ENCODE results near the gene KNSTRN.

Gene KNSTRN

DNA sequence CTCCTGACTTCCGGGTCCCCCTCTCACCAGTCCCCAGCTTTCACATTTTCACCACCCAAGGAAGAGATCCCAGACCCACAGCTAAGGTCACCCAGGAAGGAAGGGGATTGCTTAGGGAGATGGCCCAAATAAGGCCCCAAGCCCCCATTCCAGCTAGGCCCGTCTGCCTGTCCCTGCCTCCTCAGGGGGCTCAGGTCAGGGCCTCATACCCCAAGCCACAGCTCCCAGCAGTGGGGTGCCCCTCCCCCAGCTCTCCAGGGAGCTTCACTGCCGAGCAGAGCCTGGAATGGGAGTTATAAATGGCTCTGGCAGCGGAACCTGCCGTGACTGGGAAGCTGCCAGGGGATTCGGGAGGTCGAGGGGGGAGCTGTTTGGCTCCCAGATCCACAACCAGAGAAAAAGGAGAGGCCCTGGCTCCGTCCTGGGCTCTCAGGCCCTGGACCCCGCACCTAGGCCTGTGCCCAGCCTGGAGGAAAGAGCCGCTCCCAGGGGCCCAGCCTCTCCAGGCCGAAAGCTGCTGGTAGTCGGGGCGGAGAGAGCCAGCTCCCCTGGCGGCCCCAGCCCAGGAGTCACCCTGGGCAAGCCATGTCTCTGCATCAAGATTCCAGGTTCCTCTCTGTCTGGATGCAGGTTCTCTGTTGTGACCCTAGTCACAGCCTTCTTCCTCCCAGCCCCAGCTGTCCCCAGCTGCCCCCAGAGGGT lies 42.3 kb upstream of the KNSTRN start:
- Histone ChIP-seq H3K27me3 (replicated peaks; ENCODE audit: control insufficient read depth, insufficient read depth, low read length) (no peaks in the 10 kb centered on the region), H3K4me1 (ENCODE audit: control insufficient read depth, insufficient read depth, low read length) (peaks cover 70% of the 10 kb centered on the region), H3K9me3 (ENCODE audit: control insufficient read depth, low read length) (no peaks in the 10 kb centered on the region), H3K4me3 (ENCODE audit: low read length) (peak overlapping the region; percentile 73), H3K9ac (ENCODE audit: low read length) (peak overlapping the region; percentile 92), H3K36me3 (ENCODE audit: control insufficient read depth, insufficient read depth, low read length, severe bottlenecking) (no peaks in the 10 kb centered on the region)
- DNase-seq (ENCODE audit: low read depth) = peak; percentile 80

- no peaks in the 10 kb centered on the region for H3K9me3 ChIP-seq (ENCODE audit: control insufficient read depth, low read length)
- peaks cover 63% of the 10 kb centered on the region for H3K4me1 ChIP-seq (ENCODE audit: control insufficient read depth, insufficient read depth, low read length)
- no peaks in the 10 kb centered on the region for H3K27me3 ChIP-seq (replicated peaks; ENCODE audit: control insufficient read depth, insufficient read depth, low read length)
- H3K36me3 ChIP-seq (ENCODE audit: control insufficient read depth, insufficient read depth, low read length, severe bottlenecking) = no peaks in the 10 kb centered on the region
- DNase-seq (ENCODE audit: low read depth) = peak; percentile 97
- H3K9ac ChIP-seq (ENCODE audit: low read length) = peak within 1 kb of the TSS; percentile 92
- peak within 1 kb of the TSS; percentile 73 for H3K4me3 ChIP-seq (ENCODE audit: low read length)
Observed at GRCh38 chr15:40340740-40341400, 41.7 kb upstream of the KNSTRN start, which contains the start of gene CCDC9B. Gene CCDC9B (minus strand): TSS chr15:40340939. CDS start chr15:40340819, 120 bp downstream.

DNA sequence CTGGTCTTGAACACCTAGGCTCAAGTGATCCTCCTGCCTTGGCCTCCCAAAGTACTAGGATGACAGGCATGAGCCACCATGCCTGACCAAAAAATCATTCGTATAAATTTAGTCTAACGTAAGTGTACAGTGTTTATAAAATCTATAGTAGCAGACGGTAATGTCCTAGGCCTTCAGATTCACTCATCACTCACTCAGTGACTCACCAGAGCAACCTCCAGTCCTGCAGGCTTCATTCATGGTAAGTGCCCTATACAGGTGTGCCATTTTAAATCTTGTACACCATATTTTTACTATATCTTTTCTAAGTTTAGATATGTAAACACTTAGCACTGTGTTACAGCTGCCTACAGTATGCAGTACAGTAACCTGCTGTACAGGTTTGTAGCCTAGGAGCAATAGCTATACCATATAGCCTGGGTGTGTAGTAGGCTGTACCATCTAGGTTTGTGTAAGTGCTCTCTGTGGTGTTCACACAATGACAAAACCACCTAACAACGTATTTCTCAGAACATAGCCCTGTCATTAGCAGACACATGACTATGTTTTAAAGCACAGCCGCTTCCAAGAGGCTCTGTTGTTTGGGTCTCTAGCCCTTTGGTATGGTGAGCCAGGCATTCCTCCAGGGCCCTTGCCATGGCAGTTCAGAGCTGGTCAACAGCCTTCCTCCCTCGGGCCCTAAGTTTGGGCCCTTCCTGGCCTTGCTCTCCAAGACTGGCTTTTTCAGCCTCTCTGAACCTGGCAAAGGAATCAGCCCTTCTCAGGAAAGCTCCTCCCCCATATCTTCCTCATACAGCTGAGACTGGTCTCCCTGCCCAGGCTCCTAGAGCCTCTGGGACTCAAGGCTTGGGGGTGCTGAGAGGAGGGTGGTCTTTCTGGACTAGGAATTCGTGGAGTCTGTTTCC lies 39.9 kb upstream of the KNSTRN start:
- DNase-seq (ENCODE audit: low read depth) = no peak
- H3K9me3 ChIP-seq (ENCODE audit: control insufficient read depth, low read length) = no peaks in the 10 kb centered on the region
- H3K4me3 ChIP-seq (ENCODE audit: low read length) = no peak overlapping the region
- H3K27me3 ChIP-seq (replicated peaks; ENCODE audit: control insufficient read depth, insufficient read depth, low read length) = no peaks in the 10 kb centered on the region
- H3K9ac ChIP-seq (ENCODE audit: low read length) = peak overlapping the region; percentile 52
- no peaks in the 10 kb centered on the region for H3K36me3 ChIP-seq (ENCODE audit: control insufficient read depth, insufficient read depth, low read length, severe bottlenecking)
- peaks cover 56% of the 10 kb centered on the region for H3K4me1 ChIP-seq (ENCODE audit: control insufficient read depth, insufficient read depth, low read length)

DNA sequence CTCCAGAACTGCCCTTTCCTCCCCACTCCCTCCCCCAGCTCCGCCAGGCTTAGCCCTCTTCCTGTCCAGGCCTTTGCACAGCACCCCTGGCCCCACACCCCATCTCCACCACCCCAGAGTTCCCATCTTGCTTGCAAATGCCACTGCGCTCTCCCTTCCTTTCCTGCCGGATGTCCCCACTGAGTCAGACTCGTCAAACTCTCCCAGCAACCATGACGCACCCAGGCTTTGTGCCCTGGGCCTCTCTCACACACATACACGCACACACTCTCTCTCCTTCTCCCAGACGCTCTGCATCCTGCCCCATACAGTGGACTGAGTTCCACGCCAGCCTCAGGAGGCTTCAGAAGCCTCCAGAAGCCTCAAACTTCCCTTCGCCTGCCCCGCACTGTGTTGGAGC lies 39.0 kb upstream of the KNSTRN start:
- Histone ChIP-seq H3K4me1 (ENCODE audit: control insufficient read depth, insufficient read depth, low read length) (peaks cover 48% of the 10 kb centered on the region), H3K9ac (ENCODE audit: low read length) (peak overlapping the region; percentile 20), H3K36me3 (ENCODE audit: control insufficient read depth, insufficient read depth, low read length, severe bottlenecking) (no peaks in the 10 kb centered on the region), H3K9me3 (ENCODE audit: control insufficient read depth, low read length) (no peaks in the 10 kb centered on the region), H3K27me3 (replicated peaks; ENCODE audit: control insufficient read depth, insufficient read depth, low read length) (no peaks in the 10 kb centered on the region), H3K4me3 (ENCODE audit: low read length) (no peak overlapping the region)
- peak; percentile 92 for DNase-seq (ENCODE audit: low read depth)

DNA sequence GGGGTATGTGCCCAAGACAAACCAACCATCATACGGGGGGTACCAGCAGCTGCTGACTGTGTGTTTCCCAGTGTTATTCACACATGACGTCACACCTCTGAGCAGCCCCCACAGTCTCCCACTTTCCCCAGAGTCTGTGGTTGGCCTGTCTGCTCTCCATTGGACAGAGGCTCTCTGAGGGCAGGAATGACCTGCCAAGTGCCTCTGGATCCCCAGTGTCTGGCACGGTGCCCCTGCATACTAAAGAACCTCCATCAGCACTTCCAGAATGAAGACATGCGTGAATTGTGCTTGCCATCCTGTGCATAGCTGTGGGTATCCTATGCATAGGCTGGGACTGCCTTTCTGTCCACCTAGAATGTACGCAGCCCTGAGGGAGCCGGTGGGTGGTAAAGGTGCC lies 38.3 kb upstream of the KNSTRN start:
- Histone ChIP-seq H3K9ac (ENCODE audit: low read length) (peak overlapping the region; percentile 20), H3K27me3 (replicated peaks; ENCODE audit: control insufficient read depth, insufficient read depth, low read length) (no peaks in the 10 kb centered on the region), H3K4me3 (ENCODE audit: low read length) (no peak overlapping the region), H3K4me1 (ENCODE audit: control insufficient read depth, insufficient read depth, low read length) (peaks cover 41% of the 10 kb centered on the region), H3K9me3 (ENCODE audit: control insufficient read depth, low read length) (no peaks in the 10 kb centered on the region), H3K36me3 (ENCODE audit: control insufficient read depth, insufficient read depth, low read length, severe bottlenecking) (no peaks in the 10 kb centered on the region)
- DNase-seq (ENCODE audit: low read depth) = no peak

GRCh38 chr15:40344631-40345120 lies 37.8 kb upstream of the KNSTRN start:
- H3K9ac ChIP-seq (ENCODE audit: low read length) = no peak overlapping the region
- H3K36me3 ChIP-seq (ENCODE audit: control insufficient read depth, insufficient read depth, low read length, severe bottlenecking) = no peaks in the 10 kb centered on the region
- DNase-seq (ENCODE audit: low read depth) = peak; percentile 81
- H3K9me3 ChIP-seq (ENCODE audit: control insufficient read depth, low read length) = no peaks in the 10 kb centered on the region
- no peak overlapping the region for H3K4me3 ChIP-seq (ENCODE audit: low read length)
- H3K27me3 ChIP-seq (replicated peaks; ENCODE audit: control insufficient read depth, insufficient read depth, low read length) = no peaks in the 10 kb centered on the region
- peaks cover 36% of the 10 kb centered on the region for H3K4me1 ChIP-seq (ENCODE audit: control insufficient read depth, insufficient read depth, low read length)

DNA sequence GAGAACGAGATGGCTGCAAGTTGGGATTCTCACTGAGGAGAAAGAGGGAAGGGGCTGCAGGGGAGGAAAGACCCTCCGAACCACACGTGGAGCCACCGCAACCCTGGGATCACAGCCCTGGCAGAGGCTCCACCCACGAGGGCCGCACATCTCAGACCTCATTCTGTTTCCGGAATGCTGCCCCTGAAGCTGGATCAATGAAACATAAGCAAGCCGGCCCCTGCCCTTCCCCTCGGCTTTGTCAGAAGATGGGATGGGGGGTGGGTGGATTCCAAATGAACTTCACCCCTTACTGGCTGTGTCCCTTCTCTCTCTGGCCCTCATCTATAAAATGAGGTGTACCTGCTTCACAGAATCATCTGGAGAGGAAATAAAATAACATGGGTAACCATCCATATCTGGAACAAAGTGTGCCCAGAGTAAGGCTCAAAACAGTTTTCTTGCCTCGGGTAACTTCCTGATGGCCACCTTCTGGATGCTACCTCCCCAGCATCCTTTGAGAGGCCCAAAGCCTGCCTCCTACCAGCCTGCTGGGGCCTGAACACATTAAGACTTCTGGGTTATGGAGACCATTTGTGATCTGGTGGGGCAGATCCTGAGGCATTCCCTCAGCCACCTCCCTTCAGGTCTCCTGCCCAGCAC lies 37.2 kb upstream of the KNSTRN start:
- no peaks in the 10 kb centered on the region for H3K9me3 ChIP-seq (ENCODE audit: control insufficient read depth, low read length)
- peaks cover 29% of the 10 kb centered on the region for H3K4me1 ChIP-seq (ENCODE audit: control insufficient read depth, insufficient read depth, low read length)
- H3K36me3 ChIP-seq (ENCODE audit: control insufficient read depth, insufficient read depth, low read length, severe bottlenecking) = no peaks in the 10 kb centered on the region
- no peak overlapping the region for H3K9ac ChIP-seq (ENCODE audit: low read length)
- H3K4me3 ChIP-seq (ENCODE audit: low read length) = no peak overlapping the region
- DNase-seq (ENCODE audit: low read depth) = no peak
- no peaks in the 10 kb centered on the region for H3K27me3 ChIP-seq (replicated peaks; ENCODE audit: control insufficient read depth, insufficient read depth, low read length)

DNA sequence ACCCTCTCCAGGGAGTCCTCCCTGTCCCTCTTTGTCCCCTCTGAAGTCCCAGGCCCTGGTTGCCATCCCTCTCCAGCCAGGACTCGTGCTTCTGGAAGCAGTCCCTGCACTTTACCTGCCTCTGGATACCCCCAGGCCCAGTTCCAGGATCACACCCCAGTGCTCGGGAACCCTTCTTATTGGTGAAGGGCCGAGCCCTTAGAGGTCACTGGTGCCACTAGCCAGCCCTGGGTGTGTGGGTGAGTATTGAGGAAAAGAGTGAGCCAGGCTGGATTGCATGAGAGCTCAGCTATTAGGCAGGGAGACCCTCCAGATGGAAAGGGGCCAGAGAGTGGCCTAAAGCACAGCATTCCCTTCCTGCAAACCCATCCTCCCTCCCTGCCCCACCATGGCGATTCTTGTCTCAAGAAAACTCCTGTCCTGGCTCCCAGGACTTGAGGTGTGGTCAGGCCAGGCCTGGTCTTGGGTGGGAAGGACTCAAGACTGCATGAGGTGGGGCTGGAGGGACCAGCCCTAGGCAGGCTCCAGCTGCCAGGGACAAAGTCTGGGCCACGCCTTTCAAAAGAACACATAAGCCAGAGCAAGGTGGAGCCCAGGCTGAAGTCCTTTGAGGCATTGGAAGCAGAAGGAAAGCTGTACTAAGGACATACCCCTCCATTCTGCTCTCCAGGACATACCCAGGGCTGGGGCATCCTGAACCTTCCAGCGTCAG lies 36.5 kb upstream of the KNSTRN start:
- no peak overlapping the region for H3K4me3 ChIP-seq (ENCODE audit: low read length)
- H3K27me3 ChIP-seq (replicated peaks; ENCODE audit: control insufficient read depth, insufficient read depth, low read length) = peaks cover 4% of the 10 kb centered on the region
- no peak for DNase-seq (ENCODE audit: low read depth)
- H3K9ac ChIP-seq (ENCODE audit: low read length) = no peak overlapping the region
- H3K36me3 ChIP-seq (ENCODE audit: control insufficient read depth, insufficient read depth, low read length, severe bottlenecking) = no peaks in the 10 kb centered on the region
- H3K9me3 ChIP-seq (ENCODE audit: control insufficient read depth, low read length) = no peaks in the 10 kb centered on the region
- H3K4me1 ChIP-seq (ENCODE audit: control insufficient read depth, insufficient read depth, low read length) = peaks cover 24% of the 10 kb centered on the region

DNA sequence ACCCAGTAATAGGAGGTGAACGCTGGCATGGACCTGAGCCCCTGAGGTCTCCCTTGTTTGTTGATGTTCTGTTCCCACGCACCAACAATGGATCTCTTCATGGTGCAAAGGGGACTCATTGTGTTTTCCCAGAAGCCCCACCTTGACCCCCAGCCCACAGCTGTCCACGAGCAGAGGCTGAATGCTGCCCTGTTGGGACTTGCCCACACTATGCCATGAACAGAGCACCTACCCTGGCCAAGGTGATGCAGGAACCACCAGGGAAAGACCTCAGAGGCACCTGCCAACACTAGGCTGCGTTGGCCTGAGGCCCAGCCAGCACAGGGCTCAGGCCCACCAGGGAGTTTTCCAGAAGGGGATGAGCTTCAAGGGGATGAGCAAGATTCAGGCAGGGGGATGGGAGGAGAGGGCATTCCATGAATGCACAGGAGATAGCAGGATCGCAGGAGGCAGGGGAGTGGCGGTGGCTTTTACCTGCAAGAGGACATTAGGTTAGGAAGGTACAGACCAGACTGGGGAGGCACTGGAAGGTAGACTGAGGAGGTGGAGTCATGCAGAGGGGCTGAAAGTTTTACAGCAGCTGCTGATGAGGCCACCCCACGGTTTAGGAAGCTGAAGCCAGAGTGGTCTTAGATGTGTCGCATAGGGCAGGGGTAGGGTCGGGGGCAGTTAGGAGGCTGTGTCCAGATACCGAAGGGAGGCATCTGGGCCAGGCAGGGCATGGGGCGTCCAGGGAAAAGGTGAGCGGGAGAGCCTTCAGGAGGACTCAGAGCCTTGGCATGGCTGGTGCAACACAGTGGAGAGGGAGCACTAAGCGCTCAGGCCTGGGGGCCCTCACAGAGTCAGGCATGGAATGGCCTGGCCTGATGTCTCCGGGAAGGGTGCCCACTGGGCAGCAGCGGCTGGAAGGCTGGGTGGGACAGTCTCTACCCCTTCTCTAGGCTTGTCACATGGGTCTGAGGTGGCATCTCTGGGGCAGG lies 35.7 kb upstream of the KNSTRN start:
- Histone ChIP-seq H3K9ac (ENCODE audit: low read length) (no peak overlapping the region), H3K27me3 (replicated peaks; ENCODE audit: control insufficient read depth, insufficient read depth, low read length) (peaks cover 8% of the 10 kb centered on the region)

More for the DNA sequence above, 35.7 kb upstream of the KNSTRN start:
- Histone ChIP-seq H3K9me3 (ENCODE audit: control insufficient read depth, low read length) (no peaks in the 10 kb centered on the region), H3K4me1 (ENCODE audit: control insufficient read depth, insufficient read depth, low read length) (peaks cover 20% of the 10 kb centered on the region), H3K36me3 (ENCODE audit: control insufficient read depth, insufficient read depth, low read length, severe bottlenecking) (no peaks in the 10 kb centered on the region), H3K4me3 (ENCODE audit: low read length) (no peak overlapping the region)
- DNase-seq (ENCODE audit: low read depth) = no peak
